ENCODE results near the gene SMCP.

DNA sequence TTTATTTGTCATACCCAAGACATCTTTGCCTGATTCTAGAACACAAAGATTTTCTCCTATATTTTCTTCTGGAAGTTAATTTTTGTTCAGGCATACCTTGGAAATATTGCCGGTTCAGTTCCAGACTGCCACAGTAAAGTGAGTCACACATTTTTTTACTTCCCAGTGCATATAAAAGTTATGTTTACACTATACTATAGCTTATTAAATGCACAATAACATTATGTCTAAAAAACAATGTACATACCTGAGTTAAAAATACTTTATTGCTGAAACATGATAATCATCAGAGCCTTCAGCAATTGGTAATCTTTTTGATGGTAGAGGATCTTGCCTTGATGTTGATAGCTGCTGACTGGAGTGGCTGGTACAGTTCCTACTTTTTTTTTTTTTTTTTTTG is 10.0 kb downstream of the SMCP start:
- TF ChIP-seq, protein P1, sequence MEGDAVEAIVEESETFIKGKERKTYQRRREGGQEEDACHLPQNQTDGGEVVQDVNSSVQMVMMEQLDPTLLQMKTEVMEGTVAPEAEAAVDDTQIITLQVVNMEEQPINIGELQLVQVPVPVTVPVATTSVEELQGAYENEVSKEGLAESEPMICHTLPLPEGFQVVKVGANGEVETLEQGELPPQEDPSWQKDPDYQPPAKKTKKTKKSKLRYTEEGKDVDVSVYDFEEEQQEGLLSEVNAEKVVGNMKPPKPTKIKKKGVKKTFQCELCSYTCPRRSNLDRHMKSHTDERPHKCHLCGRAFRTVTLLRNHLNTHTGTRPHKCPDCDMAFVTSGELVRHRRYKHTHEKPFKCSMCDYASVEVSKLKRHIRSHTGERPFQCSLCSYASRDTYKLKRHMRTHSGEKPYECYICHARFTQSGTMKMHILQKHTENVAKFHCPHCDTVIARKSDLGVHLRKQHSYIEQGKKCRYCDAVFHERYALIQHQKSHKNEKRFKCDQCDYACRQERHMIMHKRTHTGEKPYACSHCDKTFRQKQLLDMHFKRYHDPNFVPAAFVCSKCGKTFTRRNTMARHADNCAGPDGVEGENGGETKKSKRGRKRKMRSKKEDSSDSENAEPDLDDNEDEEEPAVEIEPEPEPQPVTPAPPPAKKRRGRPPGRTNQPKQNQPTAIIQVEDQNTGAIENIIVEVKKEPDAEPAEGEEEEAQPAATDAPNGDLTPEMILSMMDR (IDR thresholded peaks at IDR 0.05): no peak
- TF ChIP-seq POLR2A (IDR thresholded peaks at IDR 0.05): no peak
- no peak for TF ChIP-seq POLR2AphosphoS5 (IDR thresholded peaks at IDR 0.05)
- no peak for TF ChIP-seq EP300 (IDR thresholded peaks at IDR 0.05)
